Kidney capillary endothelial cell (primary cell): ENCODE measurements around the gene CNTN4.
"Not testable (repeated sequence)": the region's sequence is repeated elsewhere in the genome, so short reads cannot be mapped to it uniquely, and the experiment has no call there.

Experiments
- DNase-seq: peaks from one replicate; pipeline ENCODE4 v3.0.0-alpha.2; 2018; ENCODE audit warnings: low spot score

CNTN4 gene

DNA sequence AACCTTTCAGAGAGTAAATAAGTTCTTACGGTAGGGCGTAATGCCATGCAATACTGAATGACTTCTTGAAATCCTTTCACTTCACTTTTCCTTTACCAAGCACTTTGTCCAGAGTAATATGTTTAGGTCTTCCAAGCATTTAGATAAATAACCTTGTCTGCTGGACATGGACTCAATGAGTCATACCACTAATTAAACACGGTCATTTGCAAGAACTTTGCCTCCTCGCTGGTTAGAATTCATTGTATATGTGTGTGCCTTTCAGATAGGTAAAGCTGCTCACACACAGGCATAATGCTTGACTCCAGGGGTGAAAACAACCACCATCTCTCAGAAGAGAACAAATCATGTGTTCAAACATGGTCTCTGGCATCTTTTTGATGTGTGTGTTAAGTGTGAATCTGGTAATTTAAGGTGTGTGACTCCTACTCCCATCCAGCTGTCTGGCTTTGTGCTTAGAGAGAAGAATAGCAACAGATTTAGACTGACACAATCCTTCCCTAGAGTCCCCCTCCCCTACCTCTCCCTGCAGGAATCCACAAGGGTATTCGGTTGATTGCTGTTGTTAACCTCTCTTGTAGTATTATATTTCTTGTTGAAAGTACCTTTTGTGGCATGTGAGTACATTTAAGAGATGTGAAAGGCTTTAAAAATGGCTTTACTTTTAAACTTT is 419.0 kb downstream of the CNTN4 start:
- no peak for DNase-seq

DNA sequence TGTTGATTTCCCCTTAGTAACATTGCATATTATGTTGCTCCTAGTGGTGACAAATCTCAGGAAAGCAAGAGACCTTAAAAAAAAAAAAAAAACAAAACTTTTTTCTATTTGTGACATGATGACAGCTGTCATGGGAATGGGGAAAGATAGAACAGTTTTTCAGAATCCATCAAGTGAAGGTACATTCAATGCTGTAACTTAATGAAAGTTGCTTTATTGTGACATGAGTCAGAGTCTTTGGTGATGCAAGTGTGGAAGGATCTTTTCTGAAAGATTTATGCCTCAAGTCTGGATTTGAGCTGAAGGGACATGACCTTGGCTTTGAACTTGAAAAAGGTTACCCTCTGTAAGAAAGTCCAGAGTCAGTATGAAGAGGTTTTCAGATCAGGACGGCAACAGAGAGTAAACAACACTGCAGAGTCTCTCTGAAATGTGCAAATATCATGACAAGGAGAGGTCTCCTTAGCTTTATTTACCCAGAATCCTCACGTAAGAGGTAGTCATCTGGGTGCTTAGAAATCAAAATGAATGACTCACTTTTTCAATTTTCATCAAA is 424.7 kb downstream of the CNTN4 start:
- no peak for DNase-seq

DNA sequence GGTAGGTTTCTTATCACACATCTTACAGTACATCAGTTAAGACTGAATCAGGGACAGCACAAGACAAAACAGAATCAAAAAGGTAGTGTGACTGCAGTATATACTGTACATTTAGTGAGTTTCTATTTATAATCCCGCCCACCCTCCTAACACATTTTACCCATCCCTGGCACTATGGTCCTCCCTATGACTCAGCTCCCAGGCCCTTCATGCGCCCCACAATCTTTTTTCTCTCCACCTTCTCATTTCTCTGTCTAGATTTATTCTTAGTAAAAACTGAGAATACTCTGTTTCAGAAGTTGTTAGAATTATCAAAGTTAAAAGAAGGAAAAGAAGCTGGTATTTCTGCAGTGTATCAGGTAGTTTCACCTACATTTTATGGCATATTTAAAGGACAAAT is 427.3 kb downstream of the CNTN4 start:
- DNase-seq: no peak

DNA sequence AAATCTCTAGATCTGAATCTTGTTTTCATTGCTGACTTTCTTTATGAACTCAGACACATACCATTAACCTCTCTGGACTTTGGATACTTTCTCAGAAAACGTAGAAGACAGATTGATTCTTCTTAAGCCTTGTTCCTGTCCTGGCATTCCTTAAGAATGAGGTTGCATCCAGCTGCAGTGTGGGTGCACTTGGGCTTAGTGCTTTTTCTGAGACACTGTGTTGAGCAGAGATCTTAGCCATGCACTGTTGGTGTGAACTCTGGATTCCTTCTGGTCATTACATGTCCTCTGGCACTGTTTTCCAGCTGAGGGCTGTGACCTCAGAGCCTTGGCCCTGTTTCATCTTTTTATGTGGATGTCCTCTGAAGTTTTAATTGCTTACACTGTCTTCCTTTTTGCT is 428.3 kb downstream of the CNTN4 start:
- DNase-seq: no peak

DNA sequence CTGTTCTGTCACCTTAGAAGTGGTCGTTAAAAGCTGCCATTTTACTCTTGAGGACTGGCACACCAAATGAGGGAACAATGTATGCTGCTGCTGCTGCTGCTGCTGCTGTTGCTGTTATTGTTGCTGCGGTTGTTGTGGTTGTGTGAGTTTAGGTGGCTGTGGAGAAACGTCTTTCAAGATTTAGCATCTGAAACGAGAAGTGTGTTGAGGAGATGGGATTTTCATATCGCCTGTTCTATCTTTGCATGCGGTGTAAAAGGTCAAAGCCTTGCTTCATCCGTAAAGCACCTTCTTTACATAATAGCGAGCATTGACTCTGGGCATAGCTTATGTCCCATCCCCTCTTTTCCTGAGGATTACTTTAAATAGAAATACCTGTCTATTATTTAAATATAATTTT is 428.7 kb downstream of the CNTN4 start:
- DNase-seq: not testable (repeated sequence)

DNA sequence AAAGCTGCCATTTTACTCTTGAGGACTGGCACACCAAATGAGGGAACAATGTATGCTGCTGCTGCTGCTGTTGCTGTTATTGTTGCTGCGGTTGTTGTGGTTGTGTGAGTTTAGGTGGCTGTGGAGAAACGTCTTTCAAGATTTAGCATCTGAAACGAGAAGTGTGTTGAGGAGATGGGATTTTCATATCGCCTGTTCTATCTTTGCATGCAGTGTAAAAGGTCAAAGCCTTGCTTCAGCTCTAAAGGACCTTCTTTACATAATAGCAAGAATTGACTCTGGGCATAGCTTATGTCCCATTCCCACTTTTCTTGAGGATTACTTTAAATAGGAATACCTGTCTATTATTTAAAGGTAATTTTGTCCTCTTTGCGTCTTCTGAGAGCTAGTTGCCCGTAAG is 436.1 kb downstream of the CNTN4 start:
- not testable (repeated sequence) for DNase-seq

DNA sequence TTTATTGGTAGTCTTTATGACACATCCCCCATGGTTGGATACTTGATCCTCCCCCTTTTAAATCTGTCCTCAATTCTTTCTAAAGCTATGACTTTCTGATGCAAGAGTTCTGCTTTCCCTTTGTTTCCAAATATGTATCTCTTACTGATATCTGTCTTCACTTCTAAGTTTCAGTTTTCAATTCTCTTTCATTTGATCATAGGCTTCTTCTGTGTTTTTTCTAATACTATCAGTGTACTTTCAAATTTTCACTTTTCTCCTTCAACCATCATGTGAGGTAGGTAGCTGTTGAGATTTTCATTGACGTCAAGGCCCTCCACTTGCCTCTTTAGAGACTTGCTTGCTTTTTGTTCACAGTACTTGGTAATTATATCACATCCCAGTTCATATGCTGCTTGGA is 436.5 kb downstream of the CNTN4 start:
- no peak for DNase-seq

DNA sequence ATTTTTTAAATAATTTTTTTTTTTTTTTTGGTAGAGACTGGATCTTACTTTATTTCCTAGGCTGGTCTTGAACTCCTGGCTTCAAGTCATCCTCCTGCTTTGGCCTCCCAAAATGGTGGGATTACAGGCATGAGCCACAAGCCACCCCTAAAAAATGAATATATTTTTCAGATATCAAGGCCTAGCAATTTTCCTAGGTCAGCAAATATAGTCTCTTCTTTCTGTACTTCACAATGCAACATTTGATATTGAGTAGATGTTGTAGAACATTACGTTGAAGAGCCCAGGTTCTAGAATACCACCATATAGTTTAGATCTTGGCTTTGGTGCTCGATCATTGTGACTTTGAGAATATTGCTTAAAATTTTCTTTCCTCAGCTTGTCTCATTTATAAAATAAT is 437.9 kb downstream of the CNTN4 start:
- DNase-seq: no peak

DNA sequence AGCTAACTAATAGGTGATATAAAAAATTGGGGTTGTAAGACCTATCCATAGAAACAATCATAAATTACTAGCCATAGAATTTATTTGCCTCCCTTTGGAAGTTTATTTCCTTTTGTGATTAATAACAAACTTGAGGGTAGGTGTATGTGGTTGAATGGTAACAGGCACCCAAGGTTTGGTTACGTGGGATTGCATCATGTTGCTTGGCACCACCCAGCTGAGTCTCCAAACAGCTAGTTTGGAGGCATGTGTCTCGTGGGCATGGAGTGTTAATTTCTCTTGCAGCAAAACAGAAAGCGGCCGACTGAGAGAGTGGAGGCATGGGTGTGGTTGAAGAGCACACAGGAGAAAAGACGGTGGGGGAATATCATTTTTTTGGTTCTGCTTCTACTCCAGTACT is 441.4 kb downstream of the CNTN4 start:
- no peak for DNase-seq

DNA sequence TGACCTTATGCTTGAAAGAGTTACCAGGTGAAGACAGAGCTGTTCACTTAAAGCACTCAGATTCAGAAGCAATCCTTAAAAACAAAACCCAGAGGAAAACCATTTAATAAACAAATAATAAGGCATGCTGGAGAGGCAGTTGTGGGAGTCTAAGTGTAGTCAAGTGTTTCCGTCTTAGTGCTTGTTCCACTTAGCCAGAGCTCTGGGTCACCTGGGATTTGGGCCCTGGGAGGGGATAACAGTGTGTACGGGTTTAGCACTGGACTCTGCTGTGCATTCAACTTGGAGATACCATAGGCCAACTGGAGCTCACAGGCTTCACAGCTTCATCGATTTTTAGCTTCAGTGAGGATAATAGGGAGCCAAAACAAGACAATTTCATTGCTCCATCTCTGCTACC is 444.6 kb downstream of the CNTN4 start:
- DNase-seq: no peak

DNA sequence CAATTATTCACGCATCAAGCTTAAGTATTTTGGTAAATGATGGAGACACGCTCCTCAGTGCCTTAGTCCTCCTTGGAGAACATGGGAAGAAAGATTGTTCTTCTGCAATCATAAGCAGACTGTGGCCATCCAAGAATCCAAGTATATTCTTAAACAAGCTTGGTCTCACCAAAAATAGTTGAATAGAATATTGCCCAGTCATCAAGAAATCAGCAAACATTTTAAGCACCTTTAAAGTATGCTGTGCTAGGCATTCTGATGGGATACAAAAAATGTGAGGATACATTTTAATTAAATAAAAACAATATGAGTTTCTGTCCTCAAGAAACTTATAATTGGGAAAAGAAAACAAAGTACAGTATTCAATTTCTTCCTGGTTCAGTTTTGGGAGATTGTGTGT is 445.5 kb downstream of the CNTN4 start:
- no peak for DNase-seq

DNA sequence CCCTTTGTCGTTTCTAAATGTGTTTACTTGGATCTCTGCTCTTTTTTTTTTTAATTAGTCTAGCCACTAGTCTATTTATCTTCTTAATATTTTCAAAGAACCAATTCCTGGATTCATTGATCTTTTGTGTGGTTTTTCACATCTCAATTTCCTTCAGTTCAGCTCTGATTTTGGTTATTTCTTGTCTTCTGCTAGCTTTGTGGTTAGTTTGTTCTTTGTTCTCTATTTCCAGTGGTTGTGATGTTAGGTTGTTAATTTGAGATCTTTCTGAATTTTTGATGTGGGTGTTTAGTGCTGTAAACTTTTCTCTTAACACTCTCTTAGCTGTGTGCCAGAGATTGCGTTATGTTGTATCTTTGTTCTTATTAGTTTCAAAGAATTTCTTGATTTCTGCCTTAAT is 446.1 kb downstream of the CNTN4 start:
- DNase-seq: no peak

DNA sequence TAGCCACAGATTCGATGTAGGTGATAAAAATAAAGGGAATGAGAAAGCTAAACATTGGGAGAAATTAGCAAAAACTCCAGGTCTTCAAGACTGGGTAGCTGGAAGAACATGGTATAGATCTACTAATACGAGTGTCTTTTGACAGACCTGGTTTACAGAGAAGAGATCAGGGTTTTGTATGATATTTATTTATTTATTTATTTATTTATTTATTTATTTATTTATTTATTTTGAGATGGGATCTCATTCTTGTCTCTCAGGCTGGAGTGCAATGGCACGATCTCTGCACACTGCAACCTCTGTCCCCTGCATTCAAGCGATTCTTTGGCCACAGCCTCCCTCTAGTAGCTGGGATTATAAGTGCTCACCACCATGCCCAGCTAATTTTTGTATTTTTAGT is 448.4 kb downstream of the CNTN4 start:
- no peak for DNase-seq

DNA sequence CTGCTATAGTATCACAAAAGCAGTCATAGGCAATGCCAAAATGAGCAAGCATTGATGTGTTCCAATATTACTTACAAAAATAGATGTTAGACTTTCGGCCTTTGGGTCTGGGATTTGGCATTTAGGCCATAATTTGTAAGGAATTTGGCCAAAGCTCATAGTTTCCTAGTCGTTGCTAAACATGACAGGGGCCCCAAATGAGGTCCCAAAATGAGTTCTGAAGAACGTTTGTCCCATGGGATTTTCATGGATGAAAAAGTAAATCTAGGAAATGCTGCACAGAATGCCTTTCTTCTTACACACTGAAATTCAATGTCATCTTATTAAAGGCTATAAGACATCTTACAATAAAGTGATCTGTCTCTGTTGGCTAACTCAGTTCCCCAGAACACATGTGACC is 456.0 kb downstream of the CNTN4 start:
- no peak for DNase-seq

DNA sequence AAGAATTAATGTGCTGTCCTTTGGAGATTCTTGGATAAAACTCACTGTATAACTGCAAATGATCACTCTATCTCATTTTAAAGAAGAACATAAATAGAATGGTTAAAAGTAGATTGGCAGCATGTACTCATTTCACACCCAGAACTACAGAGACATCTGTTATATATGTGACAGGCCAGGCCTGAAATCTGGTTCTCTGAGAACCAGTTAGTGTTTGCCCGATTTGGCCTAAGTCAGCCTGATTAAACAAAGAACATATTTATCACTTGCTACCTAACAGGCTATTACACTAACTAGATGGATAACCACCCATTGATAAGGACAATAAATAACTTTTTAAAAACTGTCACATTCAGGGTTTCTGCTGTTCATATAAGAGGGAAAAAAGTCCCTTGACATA is 460.1 kb downstream of the CNTN4 start:
- no peak for DNase-seq

DNA sequence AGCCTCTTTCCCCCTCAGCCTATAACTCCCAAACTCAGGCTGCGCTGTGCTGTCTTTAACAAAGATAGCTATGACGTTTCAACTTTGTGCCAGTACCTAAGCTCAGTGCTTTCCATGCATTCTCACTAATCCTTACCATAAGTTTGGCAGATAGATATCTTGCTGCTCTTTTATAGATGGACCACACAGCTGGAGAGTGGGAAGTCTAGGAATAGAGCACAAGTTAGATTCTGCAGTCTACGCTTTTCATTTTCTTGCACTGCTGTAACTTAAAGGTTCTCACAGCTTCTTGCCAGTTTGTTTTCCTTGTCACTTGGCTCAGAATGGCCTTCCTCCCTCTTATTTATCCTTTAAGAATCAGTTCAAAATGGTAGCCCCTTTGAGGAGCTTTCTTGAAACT is 468.8 kb downstream of the CNTN4 start:
- DNase-seq: no peak

DNA sequence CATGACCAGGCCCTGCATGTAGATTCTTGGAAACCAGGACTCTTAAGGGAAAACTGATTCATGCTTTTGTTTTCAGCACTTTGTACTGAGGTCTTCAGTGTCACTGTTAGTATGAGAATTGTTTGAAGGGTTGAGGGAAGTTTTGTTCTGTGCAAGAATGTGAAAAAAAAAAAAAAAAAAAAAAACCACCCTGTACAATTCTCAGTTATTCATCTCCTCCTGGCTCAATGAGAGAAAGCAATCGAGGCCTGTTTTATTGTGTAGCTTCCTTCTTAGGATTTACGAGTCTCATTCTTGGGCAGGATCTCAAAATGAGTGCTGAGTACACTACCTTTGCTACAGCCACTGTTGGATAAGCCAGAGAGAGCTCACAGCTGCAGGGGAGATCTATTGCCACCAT is 469.5 kb downstream of the CNTN4 start:
- DNase-seq: no peak

DNA sequence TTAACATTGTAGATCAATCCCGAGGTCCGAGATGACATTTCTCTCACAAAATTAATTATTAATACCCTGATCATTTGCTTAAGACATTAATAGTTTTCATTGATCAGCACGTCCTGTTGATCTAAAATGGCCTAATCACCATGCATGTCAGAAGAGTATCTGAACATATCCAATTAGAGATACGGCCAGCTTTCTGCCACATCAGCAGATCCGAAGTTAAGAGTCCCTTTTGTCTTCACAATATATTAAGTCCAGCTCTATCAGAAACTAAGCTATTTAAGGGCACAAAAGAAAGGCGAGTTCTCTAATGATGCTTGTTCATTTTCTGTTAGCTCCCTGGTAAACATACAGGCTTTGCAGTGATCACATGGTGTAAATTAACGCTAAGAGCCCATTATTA is 470.3 kb downstream of the CNTN4 start:
- no peak for DNase-seq

DNA sequence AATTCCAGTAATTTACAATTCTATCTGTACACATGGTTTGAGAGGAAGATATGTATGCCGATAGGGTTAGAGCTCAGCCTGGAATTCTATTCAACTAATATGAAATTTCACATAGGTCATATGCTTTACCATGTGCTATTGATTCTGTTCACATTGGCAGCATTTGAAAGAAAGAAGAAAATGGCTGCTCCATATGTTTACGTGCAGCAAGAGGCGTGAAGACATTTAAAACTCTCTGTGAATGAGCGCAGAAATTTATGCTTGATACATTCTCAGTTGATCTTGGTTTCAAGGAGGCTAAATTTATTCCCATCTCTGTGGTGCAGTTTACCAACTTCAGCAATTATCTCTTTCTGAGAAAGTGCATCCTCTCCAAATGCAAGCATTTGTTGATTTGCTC is 478.9 kb downstream of the CNTN4 start:
- no peak for DNase-seq

DNA sequence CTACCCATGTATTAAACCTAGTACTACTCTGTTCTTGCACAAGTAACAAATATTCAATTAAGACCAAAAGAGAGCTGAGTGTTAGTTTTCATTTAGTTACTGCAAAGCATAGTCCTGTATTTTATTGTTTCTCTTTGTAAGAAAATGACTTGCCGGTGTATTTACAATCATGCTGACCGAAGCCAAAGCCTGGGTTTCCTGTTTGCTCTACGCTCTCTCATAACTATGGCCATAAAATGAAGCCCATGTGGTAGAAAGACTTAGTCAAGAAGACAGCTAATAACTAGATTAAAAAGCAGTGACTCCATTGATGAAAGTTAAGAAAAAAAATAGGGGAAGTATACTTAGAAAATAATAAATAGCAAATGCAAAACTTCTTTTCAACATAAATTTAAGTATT is 479.9 kb downstream of the CNTN4 start:
- DNase-seq: no peak

DNA sequence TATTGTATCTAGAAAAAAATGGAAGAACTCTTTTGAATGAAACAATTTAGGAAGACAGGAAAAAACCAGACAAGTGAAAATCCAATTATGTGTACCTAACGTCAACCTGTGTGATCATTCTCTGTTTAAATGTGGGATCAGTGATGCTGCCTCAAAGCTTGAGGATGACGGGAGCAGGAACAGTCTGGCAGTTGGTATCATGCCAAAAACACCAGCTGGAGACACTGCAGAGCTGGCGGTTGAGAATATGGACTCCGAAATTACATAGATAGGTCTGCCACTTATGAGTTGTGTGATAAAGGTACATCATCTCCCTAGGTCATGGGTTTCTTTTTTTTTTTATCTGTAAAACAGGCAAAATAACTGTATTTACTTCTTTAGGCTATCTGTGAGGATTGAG is 480.5 kb downstream of the CNTN4 start:
- no peak for DNase-seq

DNA sequence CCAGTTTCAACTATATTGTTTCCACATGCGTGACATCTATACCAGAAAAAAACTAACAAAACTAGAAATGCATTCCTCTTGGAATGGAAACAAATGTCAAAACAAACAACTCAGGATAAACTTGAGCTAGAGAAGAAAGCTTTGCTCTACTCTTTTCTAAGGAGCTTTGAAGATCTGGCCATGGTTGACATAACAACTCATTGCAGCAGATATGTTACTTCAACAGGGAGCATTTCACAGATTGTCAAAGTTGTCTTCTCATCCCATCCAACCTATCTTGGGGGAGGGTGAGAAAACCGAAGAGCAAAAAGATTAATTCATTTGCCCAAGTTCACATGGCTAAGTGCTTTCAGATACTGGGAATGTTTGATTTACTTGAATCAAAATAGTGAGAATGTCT is 484.4 kb downstream of the CNTN4 start:
- no peak for DNase-seq

DNA sequence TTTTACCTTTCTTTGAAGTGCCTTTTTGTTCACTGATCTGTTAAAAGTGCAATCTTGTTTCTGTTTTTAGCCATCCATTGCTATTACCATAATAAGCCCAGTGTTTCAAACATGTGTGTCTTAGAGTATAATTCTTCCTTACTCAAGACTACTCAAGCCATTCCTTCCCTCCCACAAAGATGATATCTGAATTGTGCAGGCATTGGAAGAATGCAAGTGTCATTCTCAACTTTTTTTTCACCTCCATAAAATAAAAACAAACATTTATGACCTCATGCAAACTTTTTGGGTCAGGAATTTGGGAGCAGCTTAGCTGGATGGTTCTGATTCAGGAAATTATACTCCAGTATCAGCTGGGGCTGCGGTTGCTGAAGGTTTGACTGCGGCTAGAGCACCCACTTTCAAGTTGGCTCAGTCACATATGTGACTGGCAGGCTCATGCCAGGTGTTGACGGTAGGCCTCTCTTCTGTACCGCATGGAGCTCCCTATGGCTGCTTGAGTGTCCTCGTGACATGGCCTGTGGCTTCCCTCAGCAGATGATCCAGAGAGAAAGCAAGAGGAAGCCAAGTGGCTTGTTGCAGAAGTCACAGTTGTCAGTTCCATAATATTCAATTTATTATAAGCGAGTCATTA is 490.8 kb downstream of the CNTN4 start:
- no peak for DNase-seq

DNA sequence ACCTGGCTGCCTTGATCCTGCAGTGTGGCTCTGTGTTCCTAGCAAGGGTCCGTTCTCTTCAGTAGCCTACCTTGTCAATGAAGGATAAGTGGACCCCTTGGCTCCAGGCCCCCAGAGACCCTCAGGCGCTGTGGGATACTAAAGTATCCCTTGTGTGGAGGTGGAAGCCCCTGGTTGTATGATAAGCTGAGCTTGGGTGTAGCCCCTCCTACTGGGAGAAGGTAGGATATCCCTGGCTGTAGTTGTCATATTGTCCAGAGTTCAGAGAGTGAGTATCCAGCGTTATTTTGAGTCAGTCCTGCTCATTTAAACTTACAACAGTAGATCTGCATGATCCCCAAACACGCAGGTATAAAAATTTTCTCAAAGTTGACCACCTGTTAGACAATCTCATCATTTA is 496.8 kb downstream of the CNTN4 start:
- DNase-seq: no peak
